HL-60 (cell line): ENCODE measurements around the gene CTNNA3.

Experiments used
- POLR2AphosphoS5 ChIP-seq: IDR thresholded peaks from 2 replicates; pipeline ENCODE4 v1.6.1; 2012; ENCODE audit warnings: low read depth
- TF ChIP-seq, protein P1 (sequence below): IDR thresholded peaks from one replicate; pipeline ENCODE4 v1.5.1; 2011; ENCODE audit warnings: low read length, control low read depth, inconsistent platforms; ENCODE audit not compliant: insufficient read depth
- TF ChIP-seq, protein P2 (sequence below): IDR thresholded peaks from 2 replicates; pipeline ENCODE4 v1.6.1; 2012; ENCODE audit warnings: low read depth; ENCODE audit not compliant: insufficient replicate concordance

DNA sequence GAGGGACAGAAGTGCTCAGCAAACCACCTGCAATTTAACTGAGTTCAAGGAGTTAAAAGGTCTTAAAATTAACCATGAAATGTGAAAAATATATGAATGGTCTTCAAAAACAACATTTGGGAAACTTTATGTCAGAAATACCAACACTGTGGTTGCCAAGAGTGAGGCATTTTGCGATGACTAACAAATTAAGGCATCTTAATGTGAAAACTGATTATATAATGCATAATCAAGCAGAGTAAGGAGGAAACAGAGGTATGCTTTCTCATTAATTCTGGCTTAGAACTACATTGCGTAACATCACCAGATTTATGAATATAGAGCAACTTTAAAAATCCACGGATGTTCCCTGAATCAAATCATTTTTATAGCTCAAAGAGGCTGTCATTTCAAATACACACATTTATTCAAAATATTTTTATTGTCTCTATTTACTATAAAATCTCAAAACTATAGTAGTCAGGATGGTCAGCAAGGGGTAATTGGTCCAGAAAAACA is 434.6 kb downstream of the CTNNA3 start:
- TF ChIP-seq, protein P1, sequence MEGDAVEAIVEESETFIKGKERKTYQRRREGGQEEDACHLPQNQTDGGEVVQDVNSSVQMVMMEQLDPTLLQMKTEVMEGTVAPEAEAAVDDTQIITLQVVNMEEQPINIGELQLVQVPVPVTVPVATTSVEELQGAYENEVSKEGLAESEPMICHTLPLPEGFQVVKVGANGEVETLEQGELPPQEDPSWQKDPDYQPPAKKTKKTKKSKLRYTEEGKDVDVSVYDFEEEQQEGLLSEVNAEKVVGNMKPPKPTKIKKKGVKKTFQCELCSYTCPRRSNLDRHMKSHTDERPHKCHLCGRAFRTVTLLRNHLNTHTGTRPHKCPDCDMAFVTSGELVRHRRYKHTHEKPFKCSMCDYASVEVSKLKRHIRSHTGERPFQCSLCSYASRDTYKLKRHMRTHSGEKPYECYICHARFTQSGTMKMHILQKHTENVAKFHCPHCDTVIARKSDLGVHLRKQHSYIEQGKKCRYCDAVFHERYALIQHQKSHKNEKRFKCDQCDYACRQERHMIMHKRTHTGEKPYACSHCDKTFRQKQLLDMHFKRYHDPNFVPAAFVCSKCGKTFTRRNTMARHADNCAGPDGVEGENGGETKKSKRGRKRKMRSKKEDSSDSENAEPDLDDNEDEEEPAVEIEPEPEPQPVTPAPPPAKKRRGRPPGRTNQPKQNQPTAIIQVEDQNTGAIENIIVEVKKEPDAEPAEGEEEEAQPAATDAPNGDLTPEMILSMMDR: no peak
- no peak for TF ChIP-seq POLR2AphosphoS5
- TF ChIP-seq, protein P2, sequence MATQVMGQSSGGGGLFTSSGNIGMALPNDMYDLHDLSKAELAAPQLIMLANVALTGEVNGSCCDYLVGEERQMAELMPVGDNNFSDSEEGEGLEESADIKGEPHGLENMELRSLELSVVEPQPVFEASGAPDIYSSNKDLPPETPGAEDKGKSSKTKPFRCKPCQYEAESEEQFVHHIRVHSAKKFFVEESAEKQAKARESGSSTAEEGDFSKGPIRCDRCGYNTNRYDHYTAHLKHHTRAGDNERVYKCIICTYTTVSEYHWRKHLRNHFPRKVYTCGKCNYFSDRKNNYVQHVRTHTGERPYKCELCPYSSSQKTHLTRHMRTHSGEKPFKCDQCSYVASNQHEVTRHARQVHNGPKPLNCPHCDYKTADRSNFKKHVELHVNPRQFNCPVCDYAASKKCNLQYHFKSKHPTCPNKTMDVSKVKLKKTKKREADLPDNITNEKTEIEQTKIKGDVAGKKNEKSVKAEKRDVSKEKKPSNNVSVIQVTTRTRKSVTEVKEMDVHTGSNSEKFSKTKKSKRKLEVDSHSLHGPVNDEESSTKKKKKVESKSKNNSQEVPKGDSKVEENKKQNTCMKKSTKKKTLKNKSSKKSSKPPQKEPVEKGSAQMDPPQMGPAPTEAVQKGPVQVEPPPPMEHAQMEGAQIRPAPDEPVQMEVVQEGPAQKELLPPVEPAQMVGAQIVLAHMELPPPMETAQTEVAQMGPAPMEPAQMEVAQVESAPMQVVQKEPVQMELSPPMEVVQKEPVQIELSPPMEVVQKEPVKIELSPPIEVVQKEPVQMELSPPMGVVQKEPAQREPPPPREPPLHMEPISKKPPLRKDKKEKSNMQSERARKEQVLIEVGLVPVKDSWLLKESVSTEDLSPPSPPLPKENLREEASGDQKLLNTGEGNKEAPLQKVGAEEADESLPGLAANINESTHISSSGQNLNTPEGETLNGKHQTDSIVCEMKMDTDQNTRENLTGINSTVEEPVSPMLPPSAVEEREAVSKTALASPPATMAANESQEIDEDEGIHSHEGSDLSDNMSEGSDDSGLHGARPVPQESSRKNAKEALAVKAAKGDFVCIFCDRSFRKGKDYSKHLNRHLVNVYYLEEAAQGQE: no peak
